ENCODE results near the gene SETD6.
"Not testable (repeated sequence)": the region's sequence is repeated elsewhere in the genome, so short reads cannot be mapped to it uniquely, and the experiment has no call there.

Gene SETD6

GRCh38 chr16:58542291-58542690 is 27.0 kb downstream of the SETD6 start:
- DNase-seq (ENCODE audit: low read depth): no peak

- DNase-seq (ENCODE audit: low read depth): no peak
Measured at GRCh38 chr16:58543685-58544084, 28.4 kb downstream of the SETD6 start.

DNA sequence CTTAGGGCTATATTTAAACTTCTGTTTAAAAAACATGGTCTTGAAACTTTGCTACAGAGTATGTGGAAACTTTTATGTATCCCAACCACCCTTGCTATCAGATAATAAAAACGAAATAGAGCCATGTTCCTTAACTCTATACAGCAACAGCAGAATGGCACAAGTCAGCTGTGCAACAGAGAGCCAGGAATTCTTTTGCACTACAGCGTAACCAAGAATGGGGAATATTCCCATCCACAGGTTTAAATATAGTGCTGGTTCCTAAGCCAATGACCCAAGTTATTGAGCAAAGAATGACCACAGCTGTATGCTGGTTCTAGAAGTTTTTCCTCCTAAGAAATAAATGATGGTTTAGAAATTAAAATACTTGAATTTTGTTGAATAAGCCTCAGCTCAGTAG is 33.1 kb downstream of the SETD6 start:
- no peak for DNase-seq (ENCODE audit: low read depth)

- no peak for DNase-seq (ENCODE audit: low read depth)
Measured at GRCh38 chr16:58551496-58551895, 36.2 kb downstream of the SETD6 start.

GRCh38 chr16:58556678-58557077 is 41.4 kb downstream of the SETD6 start:
- no peak for DNase-seq (ENCODE audit: low read depth)

- DNase-seq (ENCODE audit: low read depth): no peak
Measured at GRCh38 chr16:58563235-58563634, 47.9 kb downstream of the SETD6 start.

GRCh38 chr16:58563775-58564174 is 48.5 kb downstream of the SETD6 start:
- DNase-seq (ENCODE audit: low read depth): no peak

- DNase-seq (ENCODE audit: low read depth): not testable (repeated sequence)
Measured at GRCh38 chr16:58565697-58566096, 50.4 kb downstream of the SETD6 start.

All from stimulated activated CD4-positive, alpha-beta T cell treated with anti-CD3 and anti-CD28 coated beads, Interleukin-2, amount 100 ng/mL, for 4 hours (primary cell).